CD4-positive, alpha-beta T cell (primary cell): ENCODE data around the gene ZNF532. TPM values are rescaled to one million over a fixed set of nuclear protein-coding genes. Genes with fewer than 3 reads are reported as not detected.

ENCODE experiments used
- ATAC-seq: fragments of 200-7000 bp; cut with Tn5 transposase; one replicate; pipeline ENCODE4 v1.10.0; 2022; ENCODE audit warnings: mild to moderate bottlenecking; ENCODE audit not compliant: poor library complexity
- CTCF ChIA-PET: fragments of 350-600 bp; sonication (Branson Sonifier 250); formaldehyde crosslinking; loops from one replicate; lab custom pipeline; 2021; ENCODE audit warnings: antibody characterized with exemption, inconsistent platforms; lab: Charles Lee
- POLR2A ChIA-PET: fragments of 350-600 bp; sonication (Branson Sonifier 250); formaldehyde crosslinking; loops from one replicate; lab custom pipeline; 2021; ENCODE audit warnings: antibody characterized with exemption, inconsistent platforms; lab: Charles Lee
- DNase-seq, 14 experiments: peaks; one replicate each; pipeline ENCODE4 v3.0.0-alpha.2; 2013 to 2020; ENCODE audit warnings: mixed read lengths in 2 of 14
- H3K27ac ChIP-seq, 2 donors: one replicate each; pipeline versions ENCODE4 v1.5.1 to v1.7.0; 2013; ENCODE audit warnings: low read length in 2 of 2, low read depth in 1 of 2, mild to moderate bottlenecking in 1 of 2
- H3K27me3 ChIP-seq, 2 experiments: 1 replicate in 1 of 2; 2 replicates in 1 of 2; pipeline versions ENCODE4 v1.6.1 to v1.7.0; 2013; ENCODE audit warnings: low read length in 2 of 2, control low read depth in 1 of 2, mild to moderate bottlenecking in 1 of 2, moderate library complexity in 1 of 2; ENCODE audit not compliant: insufficient read depth in 2 of 2, control insufficient read depth in 1 of 2
- H3K36me3 ChIP-seq: one replicate; pipeline ENCODE4 v1.6.1; 2013; ENCODE audit warnings: low read length, control low read depth; ENCODE audit not compliant: insufficient read depth
- H3K4me1 ChIP-seq: one replicate; pipeline ENCODE4 v1.6.1; 2013; ENCODE audit warnings: low read length, control low read depth; ENCODE audit not compliant: insufficient read depth
- H3K4me3 ChIP-seq: one replicate; pipeline ENCODE4 v1.5.1; 2013; ENCODE audit warnings: mild to moderate bottlenecking, low read length, moderate library complexity
- H3K9me3 ChIP-seq, 2 experiments: 1 replicate in 1 of 2; 2 replicates in 1 of 2; pipeline versions ENCODE4 v1.6.1 to v1.7.0; 2013; ENCODE audit warnings: low read length in 2 of 2, mild to moderate bottlenecking in 2 of 2, control low read depth in 1 of 2, moderate library complexity in 1 of 2; ENCODE audit not compliant: control insufficient read depth in 1 of 2, insufficient read depth in 1 of 2
- H3K27ac Mint-ChIP-seq: one replicate; pipeline ENCODE4 v1.8.0; 2020; ENCODE audit warnings: mixed read lengths
- H3K27me3 Mint-ChIP-seq: one replicate; pipeline ENCODE4 v1.8.0; 2021; ENCODE audit warnings: mixed read lengths
- H3K36me3 Mint-ChIP-seq: one replicate; pipeline ENCODE4 v1.8.0; 2021; ENCODE audit warnings: low read depth, mixed read lengths
- H3K4me1 Mint-ChIP-seq: one replicate; pipeline ENCODE4 v1.8.0; 2021; ENCODE audit warnings: low read depth, mixed read lengths
- H3K4me3 Mint-ChIP-seq: one replicate; pipeline ENCODE4 v1.8.0; 2020; ENCODE audit warnings: mild to moderate bottlenecking, mixed read lengths
- H3K9me3 Mint-ChIP-seq: one replicate; pipeline ENCODE4 v1.8.0; 2020; ENCODE audit warnings: mixed read lengths
- intact Hi-C, 2 experiments: fragments of 100-400 bp; cut with DNase I in 1 of 2; cut with micrococcal nuclease in 1 of 2; formaldehyde crosslinking; loops; one replicate each; pipeline versions ENCODE4 v1.15.1 to v1.9.0; 2023 to 2025; cut with DNase I, micrococcal nuclease
- total RNA-seq, 174 experiments: library from RNA in 2 of 174; stranded (reverse) in 2 of 174; gene quantifications; one replicate each; pipeline ENCODE4 v1.2.3 and lab custom pipeline; 2021 to 2026
- TF ChIP-seq, protein P1 (sequence below): fragments of 200-600 bp; IDR thresholded peaks from one replicate; pipeline ENCODE4 v1.8.0; 2022; ENCODE audit warnings: antibody characterized with exemption, mild to moderate bottlenecking

The ZNF532 gene
- total RNA-seq, 2 experiments from 2014 or later = 9.8 to 9.9 TPM

GRCh38 chr18:59033359-59033758 lies 168.7 kb downstream of the ZNF532 start:
- no peak overlapping the region for H3K4me3 ChIP-seq
- ChIA-PET CTCF (no interaction called here), POLR2A (no interaction called here)
- no peaks in the 10 kb centered on the region for H3K4me1 Mint-ChIP-seq
- TF ChIP-seq, protein P1, sequence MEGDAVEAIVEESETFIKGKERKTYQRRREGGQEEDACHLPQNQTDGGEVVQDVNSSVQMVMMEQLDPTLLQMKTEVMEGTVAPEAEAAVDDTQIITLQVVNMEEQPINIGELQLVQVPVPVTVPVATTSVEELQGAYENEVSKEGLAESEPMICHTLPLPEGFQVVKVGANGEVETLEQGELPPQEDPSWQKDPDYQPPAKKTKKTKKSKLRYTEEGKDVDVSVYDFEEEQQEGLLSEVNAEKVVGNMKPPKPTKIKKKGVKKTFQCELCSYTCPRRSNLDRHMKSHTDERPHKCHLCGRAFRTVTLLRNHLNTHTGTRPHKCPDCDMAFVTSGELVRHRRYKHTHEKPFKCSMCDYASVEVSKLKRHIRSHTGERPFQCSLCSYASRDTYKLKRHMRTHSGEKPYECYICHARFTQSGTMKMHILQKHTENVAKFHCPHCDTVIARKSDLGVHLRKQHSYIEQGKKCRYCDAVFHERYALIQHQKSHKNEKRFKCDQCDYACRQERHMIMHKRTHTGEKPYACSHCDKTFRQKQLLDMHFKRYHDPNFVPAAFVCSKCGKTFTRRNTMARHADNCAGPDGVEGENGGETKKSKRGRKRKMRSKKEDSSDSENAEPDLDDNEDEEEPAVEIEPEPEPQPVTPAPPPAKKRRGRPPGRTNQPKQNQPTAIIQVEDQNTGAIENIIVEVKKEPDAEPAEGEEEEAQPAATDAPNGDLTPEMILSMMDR = no peak
- H3K27me3 ChIP-seq = peaks cover 2 to 5% of the 10 kb centered on the region in 2 experiments
- no peaks in the 10 kb centered on the region for H3K4me1 ChIP-seq
- no peaks in the 10 kb centered on the region for H3K9me3 ChIP-seq
- peaks cover 11% of the 10 kb centered on the region for H3K27me3 Mint-ChIP-seq
- ATAC-seq (no peak), DNase-seq (no peak)
- intact Hi-C loops = no loop called here
- no peaks in the 10 kb centered on the region for H3K36me3 Mint-ChIP-seq
- no peak overlapping the region for H3K27ac ChIP-seq
- no peak overlapping the region for H3K4me3 Mint-ChIP-seq
- H3K9me3 Mint-ChIP-seq = no peaks in the 10 kb centered on the region
- H3K36me3 ChIP-seq = no peaks in the 10 kb centered on the region
- no peak overlapping the region for H3K27ac Mint-ChIP-seq

- no peaks in the 10 kb centered on the region for H3K4me1 ChIP-seq
- CTCF ChIA-PET = no interaction called here
- H3K27ac ChIP-seq = no peak overlapping the region
- peaks cover 11% of the 10 kb centered on the region for H3K27me3 Mint-ChIP-seq
- no peaks in the 10 kb centered on the region for H3K9me3 Mint-ChIP-seq
- H3K27me3 ChIP-seq = peaks cover 2 to 5% of the 10 kb centered on the region in 2 experiments
- DNase-seq (no peak), ATAC-seq (no peak)
- intact Hi-C loops = no loop called here
- POLR2A ChIA-PET = no interaction called here
- TF ChIP-seq, protein P1 = no peak
- H3K9me3 ChIP-seq = no peaks in the 10 kb centered on the region
- H3K4me3 ChIP-seq = no peak overlapping the region
- no peaks in the 10 kb centered on the region for H3K36me3 Mint-ChIP-seq
- H3K4me1 Mint-ChIP-seq = no peaks in the 10 kb centered on the region
- no peaks in the 10 kb centered on the region for H3K36me3 ChIP-seq
- H3K4me3 Mint-ChIP-seq = no peak overlapping the region
- H3K27ac Mint-ChIP-seq = no peak overlapping the region
These were observed 169.3 kb downstream of the ZNF532 start for GRCh38 chr18:59033974-59034373.

DNA sequence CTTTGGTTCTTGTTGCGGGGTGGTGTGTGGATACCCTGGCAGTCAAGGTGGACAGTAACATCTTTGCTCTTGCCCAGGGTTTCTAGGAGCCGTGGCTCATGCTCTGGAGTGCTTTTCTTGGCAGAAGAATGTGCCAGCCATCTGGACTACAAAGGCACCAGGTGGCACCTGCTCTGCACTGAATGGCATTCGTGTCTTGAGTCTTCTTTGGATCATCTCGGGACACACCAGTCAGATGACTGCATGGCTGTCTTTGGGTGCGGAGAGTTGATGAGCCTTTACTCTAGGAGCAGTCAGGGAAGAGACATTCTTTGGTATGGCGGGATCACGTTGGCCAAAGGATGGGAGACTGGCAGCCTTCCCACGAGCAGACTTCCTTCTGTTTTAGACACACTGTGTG lies 170.9 kb downstream of the ZNF532 start:
- H3K27ac ChIP-seq = no peak overlapping the region
- H3K4me1 Mint-ChIP-seq = no peaks in the 10 kb centered on the region
- peaks cover 11% of the 10 kb centered on the region for H3K27me3 Mint-ChIP-seq
- ATAC-seq = no peak
- DNase-seq = no peak
- H3K27me3 ChIP-seq = peaks cover 0 to 5% of the 10 kb centered on the region in 2 experiments
- H3K4me3 Mint-ChIP-seq = no peak overlapping the region
- H3K36me3 Mint-ChIP-seq = no peaks in the 10 kb centered on the region
- TF ChIP-seq, protein P1 = no peak
- H3K4me1 ChIP-seq = no peaks in the 10 kb centered on the region
- intact Hi-C loops = no loop called here
- no peak overlapping the region for H3K4me3 ChIP-seq
- POLR2A ChIA-PET = no interaction called here
- CTCF ChIA-PET = no interaction called here
- H3K36me3 ChIP-seq = no peaks in the 10 kb centered on the region
- H3K9me3 ChIP-seq = no peaks in the 10 kb centered on the region
- H3K9me3 Mint-ChIP-seq = no peaks in the 10 kb centered on the region
- H3K27ac Mint-ChIP-seq = no peak overlapping the region

Other genes starting within 250 kb of the ZNF532 start
- gene ALPK2, start 235.8 kb upstream of the ZNF532 start, total RNA-seq = under 1 TPM; 0.25 TPM
- gene MALT1, start 193.4 kb upstream of the ZNF532 start, total RNA-seq = 10 to 100 TPM; 82.3 to 84.5 TPM